IMR-90 (cell line): Measurements from ENCODE around the gene SBF1. TPM values are rescaled to one million over a fixed set of nuclear protein-coding genes. Genes with fewer than 3 reads are reported as not detected.
A peak's percentile ranks its signal among the peaks of the same experiment; 100 is the strongest.

Experiments
- ATAC-seq: fragments of 200-7000 bp; cut with Tn5 transposase; 2 replicates; pipeline ENCODE4 v1.9.1; 2020; ENCODE audit warnings: low read depth, mild to moderate bottlenecking, moderate library complexity
- BruUV-seq: library from RNA; stranded (reverse); fragments of 400-500 nt; replicated peaks from 2 replicates; lab custom pipeline; 2021; lab: Mats Ljungman, UMichigan
- CTCF ChIA-PET: fragments of 300-600 bp; formaldehyde crosslinking; extraction: SDS; loops from one replicate; lab custom pipeline; 2021; ENCODE audit warnings: antibody characterized with exemption; lab: Yijun Ruan, JAX
- POLR2A ChIA-PET: fragments of 300-600 bp; sonication (Branson Sonifier 250); formaldehyde crosslinking; loops from one replicate; lab custom pipeline; 2022; ENCODE audit warnings: antibody characterized with exemption; ENCODE audit not compliant: unreplicated experiment; lab: Charles Lee
- DNase-seq: peaks from one replicate; pipeline ENCODE4 v3.0.0; 2013
- H2AFZ ChIP-seq: replicated peaks from 2 replicates; pipeline ENCODE3; 2013; ENCODE audit warnings: low read length, mild to moderate bottlenecking; ENCODE audit not compliant: poor library complexity
- H2AK5ac ChIP-seq: 2 replicates; pipeline ENCODE4 v1.6.1; 2013; ENCODE audit warnings: low read depth, low read length, inconsistent platforms
- H2AK9ac ChIP-seq: replicated peaks from 2 replicates; pipeline ENCODE3; 2013; ENCODE audit warnings: mild to moderate bottlenecking, low read depth, low read length, moderate library complexity; ENCODE audit not compliant: poor library complexity
- H2BK120ac ChIP-seq: 2 replicates; pipeline ENCODE4 v1.6.1; 2013; ENCODE audit warnings: low read depth, low read length, inconsistent platforms
- H2BK15ac ChIP-seq: 3 replicates; pipeline ENCODE4 v1.6.1; 2013; ENCODE audit warnings: low read depth, low read length, inconsistent platforms
- H2BK20ac ChIP-seq: 2 replicates; pipeline ENCODE4 v1.6.1; 2013; ENCODE audit warnings: low read depth, mild to moderate bottlenecking, inconsistent platforms, low read length, moderate library complexity
- H2BK5ac ChIP-seq: 2 replicates; pipeline ENCODE4 v1.6.1; 2013; ENCODE audit warnings: mild to moderate bottlenecking, low read depth, low read length, inconsistent platforms; ENCODE audit not compliant: poor library complexity, severe bottlenecking
- H3K14ac ChIP-seq: replicated peaks from 2 replicates; pipeline ENCODE4 v1.6.1; 2013; ENCODE audit warnings: low read depth, low read length, inconsistent platforms
- H3K18ac ChIP-seq: 2 replicates; pipeline ENCODE4 v1.6.1; 2013; ENCODE audit warnings: low read depth, low read length, control low read depth
- H3K23ac ChIP-seq: 2 replicates; pipeline ENCODE4 v1.6.1; 2013; ENCODE audit warnings: low read depth, low read length, inconsistent platforms
- H3K27ac ChIP-seq: 2 replicates; pipeline ENCODE4 v1.5.1; 2013; ENCODE audit warnings: mild to moderate bottlenecking, control low read depth, low read length; ENCODE audit not compliant: insufficient read depth
- H3K27me3 ChIP-seq: 2 replicates; pipeline ENCODE4 v1.6.1; 2013; ENCODE audit warnings: low read length; ENCODE audit not compliant: control insufficient read depth, insufficient read depth
- H3K36me3 ChIP-seq: 2 replicates; pipeline ENCODE4 v1.6.1; 2013; ENCODE audit warnings: low read length, mixed read lengths; ENCODE audit not compliant: control insufficient read depth, insufficient read depth
- H3K4ac ChIP-seq: 2 replicates; pipeline ENCODE4 v1.6.1; 2013; ENCODE audit warnings: low read depth, low read length, inconsistent platforms
- H3K4me1 ChIP-seq: 2 replicates; pipeline ENCODE4 v1.6.1; 2013; ENCODE audit warnings: low read length, mixed read lengths; ENCODE audit not compliant: control insufficient read depth, insufficient read depth
- H3K4me2 ChIP-seq: 2 replicates; pipeline ENCODE4 v1.6.1; 2013; ENCODE audit warnings: low read depth, mild to moderate bottlenecking, control low read depth, low read length, moderate library complexity
- H3K4me3 ChIP-seq: 2 replicates; pipeline ENCODE4 v1.5.1; 2013; ENCODE audit warnings: low read depth, mild to moderate bottlenecking, control low read depth, low read length, moderate library complexity; ENCODE audit not compliant: insufficient read depth
- H3K56ac ChIP-seq: 2 replicates; pipeline ENCODE4 v1.6.1; 2013; ENCODE audit warnings: low read length, inconsistent platforms; ENCODE audit not compliant: insufficient read depth; ENCODE audit errors: extremely low read depth
- H3K79me1 ChIP-seq, 2 experiments: 2 replicates each; pipeline ENCODE4 v1.6.1; 2013; ENCODE audit warnings: low read length in 2 of 2, inconsistent platforms in 1 of 2, low read depth in 1 of 2
- H3K9ac ChIP-seq: 2 replicates; pipeline ENCODE4 v1.6.1; 2013; ENCODE audit warnings: low read depth, low read length, control low read depth
- H3K9me1 ChIP-seq: 2 replicates; pipeline ENCODE4 v1.6.1; 2013; ENCODE audit warnings: low read length, inconsistent platforms; ENCODE audit not compliant: insufficient read depth
- H3K9me3 ChIP-seq: 2 replicates; pipeline ENCODE4 v1.6.1; 2013; ENCODE audit warnings: low read length; ENCODE audit not compliant: control insufficient read depth, insufficient read depth
- H4K20me1 ChIP-seq: 2 replicates; pipeline ENCODE4 v1.6.1; 2013; ENCODE audit warnings: low read length, inconsistent platforms; ENCODE audit not compliant: insufficient read depth
- H4K5ac ChIP-seq: 2 replicates; pipeline ENCODE4 v1.6.1; 2013; ENCODE audit warnings: mild to moderate bottlenecking, low read depth, low read length, control low read depth
- H4K8ac ChIP-seq, 2 experiments: 2 replicates each; pipeline ENCODE4 v1.6.1; 2013; ENCODE audit warnings: low read depth in 2 of 2, low read length in 2 of 2, control low read depth in 1 of 2, inconsistent platforms in 1 of 2
- H4K91ac ChIP-seq: 2 replicates; pipeline ENCODE4 v1.6.1; 2013; ENCODE audit warnings: low read depth, low read length, inconsistent platforms; ENCODE audit not compliant: insufficient read depth
- CEBPB ChIP-seq: IDR thresholded peaks from 2 replicates; pipeline ENCODE4 v1.6.1; 2012; ENCODE audit warnings: low read depth, low read length, improper control_type of control experiment
- CHD1 ChIP-seq: IDR thresholded peaks from 2 replicates; pipeline ENCODE4 v1.6.1; 2012; ENCODE audit warnings: low read depth, low read length, improper control_type of control experiment
- CTCF ChIP-seq: conservative IDR thresholded peaks from 2 replicates; pipeline ENCODE4 v1.5.1; 2012; ENCODE audit warnings: mild to moderate bottlenecking, low read depth, low read length, improper control_type of control experiment
- ELK1 ChIP-seq: fragments of 150-350 bp; IDR thresholded peaks from 2 replicates; pipeline ENCODE4 v1.6.1; 2016; ENCODE audit warnings: low read depth, mild to moderate bottlenecking, low read length, moderate library complexity, borderline replicate concordance
- MAZ ChIP-seq: IDR thresholded peaks from 2 replicates; pipeline ENCODE4 v1.6.1; 2012; ENCODE audit warnings: low read depth, mild to moderate bottlenecking, low read length, improper control_type of control experiment, moderate library complexity, borderline replicate concordance
- NFE2L2 ChIP-seq: fragments of 150-350 bp; IDR thresholded peaks from 2 replicates; pipeline ENCODE4 v1.6.1; 2016; ENCODE audit warnings: low read depth, mild to moderate bottlenecking, low read length
- RAD21 ChIP-seq: IDR thresholded peaks from 2 replicates; pipeline ENCODE4 v1.6.1; 2012; ENCODE audit warnings: low read length, improper control_type of control experiment
- RCOR1 ChIP-seq: IDR thresholded peaks from 2 replicates; pipeline ENCODE4 v1.6.1; 2012; ENCODE audit warnings: mild to moderate bottlenecking, low read length, improper control_type of control experiment; ENCODE audit not compliant: insufficient replicate concordance
- RFX5 ChIP-seq: IDR thresholded peaks from 2 replicates; pipeline ENCODE4 v1.8.0; 2012; ENCODE audit warnings: low read depth, mild to moderate bottlenecking, low read length, moderate library complexity
- SMC3 ChIP-seq: fragments of 150-350 bp; IDR thresholded peaks from 2 replicates; pipeline ENCODE4 v1.6.1; 2016; ENCODE audit warnings: low read depth, mild to moderate bottlenecking, antibody characterized with exemption, low read length, moderate library complexity
- USF2 ChIP-seq: fragments of 150-350 bp; IDR thresholded peaks from 2 replicates; pipeline ENCODE4 v1.6.1; 2017; ENCODE audit warnings: mild to moderate bottlenecking, antibody characterized with exemption, low read length, low read depth
- WGBS, 2 experiments: methylation state at CpG; one replicate each; pipeline versions ENCODE4 v1.1.5 to v1.1.7; 2013; ENCODE audit warnings: missing lambda C conversion rate in 2 of 2; ENCODE audit not compliant: insufficient read length in 1 of 2; ENCODE audit errors: extremely low coverage in 2 of 2; 5-methylcytosine and 5-hydroxymethylcytosine counted together
- dilution Hi-C: fragments of 300-500 bp; cut with HindIII; formaldehyde crosslinking; loops from one replicate; pipeline ENCODE4 v1.14.3; 2018; ENCODE audit warnings: low sequenced_read_pairs; ENCODE audit not compliant: unreplicated experiment
- in situ Hi-C: fragments of 300-500 bp; cut with MboI; formaldehyde crosslinking; loops from 3 replicates; pipeline ENCODE4 v1.14.3; 2019; ENCODE audit warnings: low sequenced_read_pairs, inconsistent platforms, mixed read lengths
- intact Hi-C: fragments of 100-400 bp; cut with micrococcal nuclease; formaldehyde crosslinking; loops from 2 replicates; pipeline ENCODE4 v1.10.0; 2022
- polyA plus RNA-seq, 3 experiments: library from polyadenylated mRNA; depleted of rRNA; stranded (reverse); fragments of >200 nt; gene quantifications; 2 replicates each; pipeline ENCODE4 v1.2.3, GENCODE V29; 2012; ENCODE audit warnings: low replicate concordance in 1 of 3
- total RNA-seq: library from RNA; depleted of rRNA; stranded (reverse); fragments of >200 nt; gene quantifications from 2 replicates; pipeline ENCODE4 v1.2.3, GENCODE V29; 2012

The SBF1 gene
- total and polyA plus RNA-seq, 2 of the 4 experiments (the other 2 are of a cell fraction): 21.5 to 33.2 TPM

- Histone ChIP-seq H3K36me3 (peaks cover 22% of the 10 kb centered on the region), H3K23ac (no peak overlapping the region; the same call in 1 of the 2 replicates), H2BK120ac (no peak overlapping the region), H3K27me3 (no peaks in the 10 kb centered on the region), H3K14ac (peak overlapping the region; percentile 63; the same call in 1 of the 2 replicates), H4K20me1 (peaks cover 41% of the 10 kb centered on the region), H3K9me3 (no peaks in the 10 kb centered on the region), H4K5ac (no peak overlapping the region), H3K4me2 (no peak overlapping the region; the same call in 1 of the 2 replicates), H2AK5ac (no peak overlapping the region), H3K4ac (no peak overlapping the region), H4K8ac (0 out of 4 replicates have a peak overlapping the region, but pooled peaks of 1 of the 2 experiments have one; percentile 25), H2BK5ac (no peak overlapping the region), H3K9me1 (peaks cover 27% of the 10 kb centered on the region), H3K9ac (no peak overlapping the region), H4K91ac (no peak overlapping the region), H2BK15ac (no peak overlapping the region), H2AK9ac (peak overlapping the region; percentile 73), H3K4me1 (peaks cover 11% of the 10 kb centered on the region), H3K4me3 (no peak overlapping the region), H3K56ac (no peak overlapping the region), H3K27ac (no peak overlapping the region; the same call in 1 of the 2 replicates), H2AFZ (no peak overlapping the region), H3K79me1 (peaks cover 27 to 66% of the 10 kb centered on the region in 2 experiments), H3K18ac (no peak overlapping the region), H2BK20ac (no peak overlapping the region)
- WGBS, 2 experiments: 38% methylated on average over 1 of the region's 6 CpGs; no CpG with 5 or more reads in 1 of the 2 experiments
- CTCF ChIA-PET: no interaction called here
- TF ChIP-seq RCOR1 (no peak), ELK1 (no peak), RAD21 (no peak), CEBPB (no peak), MAZ (no peak), USF2 (no peak), NFE2L2 (no peak), SMC3 (no peak), RFX5 (no peak), CHD1 (no peak), CTCF (no peak)
- intact Hi-C loops (no loop called here), in situ Hi-C loops (no loop called here), dilution Hi-C loops (no loop called here)
- POLR2A ChIA-PET: no interaction called here
- peak; percentile 20 for DNase-seq
- no TSS peak for BruUV-seq
- ATAC-seq: peak; percentile 64
Measured at GRCh38 chr22:50396751-50397370, 78.0 kb downstream of the SBF1 start.
